ENCODE data around the gene MYF6. TPM values are rescaled to one million over a fixed set of nuclear protein-coding genes. Genes with fewer than 3 reads are reported as not detected.

MYF6 gene
- total RNA-seq, 1 experiment from 2014 or later: not detected

GRCh38 chr12:80721326-80721725 is 13.9 kb downstream of the MYF6 start:
- no peak overlapping the region; the same call in 1 of the 2 replicates for H2AFZ ChIP-seq
- DNase-seq: no peak
- ChIA-PET CTCF (no interaction called here), POLR2A (ENCODE audit: unreplicated experiment) (no interaction called here)
- H3K27me3 ChIP-seq (ENCODE audit: insufficient read depth, low read depth): no peaks in the 10 kb centered on the region
- H3F3A ChIP-seq (ENCODE audit: insufficient read depth, low read depth): no peaks in the 10 kb centered on the region
- no peaks in the 10 kb centered on the region for H3K4me1 ChIP-seq (replicated peaks; ENCODE audit: insufficient read depth)
- no TSS peak for BruUV-seq (replicated peaks)
- no peaks in the 10 kb centered on the region for H4K20me1 ChIP-seq (ENCODE audit: insufficient read depth)
- H3K4me2 ChIP-seq: no peak overlapping the region
- no peaks in the 10 kb centered on the region for H3K79me2 ChIP-seq (ENCODE audit: low read depth)
- no peaks in the 10 kb centered on the region for H3K9me3 ChIP-seq (ENCODE audit: insufficient read depth, low read depth)
- H3K9me2 ChIP-seq (ENCODE audit: insufficient read depth): no peaks in the 10 kb centered on the region
- H3K4me3 ChIP-seq: no peak overlapping the region
- H3K27ac ChIP-seq: no peak overlapping the region
- TF ChIP-seq CTCF (conservative IDR thresholded peaks at IDR 0.05): no peak
- TF ChIP-seq EZH2 (IDR thresholded peaks at IDR 0.05; ENCODE audit: low read depth): no peak
- intact Hi-C loops (cut with micrococcal nuclease; ENCODE audit: unreplicated experiment): no loop called here
- no peaks in the 10 kb centered on the region for H3K36me3 ChIP-seq (ENCODE audit: low read depth)

DNA sequence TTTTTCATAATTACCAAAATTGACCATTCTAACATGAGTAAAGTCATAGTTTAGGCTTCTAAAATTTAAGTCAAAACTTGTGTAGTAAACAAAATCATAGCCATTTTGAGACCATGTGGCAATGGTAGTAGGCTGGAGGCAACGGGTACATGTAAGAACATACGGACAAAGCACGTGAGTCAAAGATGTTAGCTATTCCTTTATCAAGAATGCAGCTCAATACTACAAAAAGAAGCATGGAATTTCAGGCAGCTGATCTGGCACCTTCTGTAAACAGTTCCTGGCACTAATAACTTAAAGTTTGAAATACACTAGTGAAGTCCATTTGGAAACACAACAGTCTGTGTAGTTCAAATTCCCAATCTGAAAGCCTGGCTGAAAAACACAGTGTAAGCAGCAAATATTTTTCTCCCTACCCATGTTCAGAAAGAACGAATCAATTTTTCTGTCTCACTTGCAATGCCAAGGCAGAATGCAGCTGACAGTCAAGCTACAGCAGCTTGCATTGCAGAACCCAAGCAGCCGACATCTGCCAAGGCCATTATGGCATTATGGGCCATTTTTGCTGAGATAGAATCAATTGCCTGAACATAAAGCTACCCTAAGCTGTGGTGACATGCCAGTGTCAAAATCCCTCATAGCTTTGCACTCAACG is 38.5 kb downstream of the MYF6 start:
- intact Hi-C loops (cut with micrococcal nuclease; ENCODE audit: unreplicated experiment): no loop called here
- BruUV-seq (replicated peaks): no TSS peak
- CTCF ChIA-PET: no interaction called here
- Histone ChIP-seq H3K27ac (no peak overlapping the region), H3K4me1 (replicated peaks; ENCODE audit: insufficient read depth) (no peaks in the 10 kb centered on the region), H3K79me2 (ENCODE audit: low read depth) (no peaks in the 10 kb centered on the region), H3K4me2 (no peak overlapping the region), H2AFZ (no peak overlapping the region), H4K20me1 (ENCODE audit: insufficient read depth) (no peaks in the 10 kb centered on the region), H3K36me3 (ENCODE audit: low read depth) (no peaks in the 10 kb centered on the region), H3K27me3 (ENCODE audit: insufficient read depth, low read depth) (no peaks in the 10 kb centered on the region), H3K4me3 (no peak overlapping the region), H3K9me3 (ENCODE audit: insufficient read depth, low read depth) (no peaks in the 10 kb centered on the region), H3K9me2 (ENCODE audit: insufficient read depth) (no peaks in the 10 kb centered on the region), H3F3A (ENCODE audit: insufficient read depth, low read depth) (no peaks in the 10 kb centered on the region)
- POLR2A ChIA-PET (ENCODE audit: unreplicated experiment): no interaction called here
- TF ChIP-seq CTCF (conservative IDR thresholded peaks at IDR 0.05) (no peak), EZH2 (IDR thresholded peaks at IDR 0.05; ENCODE audit: low read depth) (no peak)
- DNase-seq: no peak

GRCh38 chr12:80747800-80748199 is 40.4 kb downstream of the MYF6 start:
- intact Hi-C loops (cut with micrococcal nuclease; ENCODE audit: unreplicated experiment): no loop called here
- Histone ChIP-seq H3K9me2 (ENCODE audit: insufficient read depth) (no peaks in the 10 kb centered on the region), H3K27me3 (ENCODE audit: insufficient read depth, low read depth) (no peaks in the 10 kb centered on the region), H3K4me2 (no peak overlapping the region), H4K20me1 (ENCODE audit: insufficient read depth) (no peaks in the 10 kb centered on the region), H3K79me2 (ENCODE audit: low read depth) (no peaks in the 10 kb centered on the region), H3K4me3 (no peak overlapping the region), H3K27ac (no peak overlapping the region), H3K9me3 (ENCODE audit: insufficient read depth, low read depth) (no peaks in the 10 kb centered on the region), H3K36me3 (ENCODE audit: low read depth) (no peaks in the 10 kb centered on the region), H3K4me1 (replicated peaks; ENCODE audit: insufficient read depth) (no peaks in the 10 kb centered on the region), H2AFZ (no peak overlapping the region), H3F3A (ENCODE audit: insufficient read depth, low read depth) (no peaks in the 10 kb centered on the region)
- CTCF ChIA-PET: no interaction called here
- no peak for DNase-seq
- POLR2A ChIA-PET (ENCODE audit: unreplicated experiment): no interaction called here
- no TSS peak for BruUV-seq (replicated peaks)
- TF ChIP-seq CTCF (conservative IDR thresholded peaks at IDR 0.05) (no peak), EZH2 (IDR thresholded peaks at IDR 0.05; ENCODE audit: low read depth) (no peak)
